GM18502 (cell line): ENCODE data around the gene MFAP2.
"Not testable (repeated sequence)": the region's sequence is repeated elsewhere in the genome, so short reads cannot be mapped to it uniquely, and the experiment has no call there.

Source experiments
- ATAC-seq: cut with Tn5 transposase; IDR thresholded peaks from one replicate; pipeline ENCODE4 v1.9.1; 2021; ENCODE audit warnings: mild to moderate bottlenecking; ENCODE audit not compliant: unreplicated experiment, poor library complexity

The MFAP2 gene

DNA sequence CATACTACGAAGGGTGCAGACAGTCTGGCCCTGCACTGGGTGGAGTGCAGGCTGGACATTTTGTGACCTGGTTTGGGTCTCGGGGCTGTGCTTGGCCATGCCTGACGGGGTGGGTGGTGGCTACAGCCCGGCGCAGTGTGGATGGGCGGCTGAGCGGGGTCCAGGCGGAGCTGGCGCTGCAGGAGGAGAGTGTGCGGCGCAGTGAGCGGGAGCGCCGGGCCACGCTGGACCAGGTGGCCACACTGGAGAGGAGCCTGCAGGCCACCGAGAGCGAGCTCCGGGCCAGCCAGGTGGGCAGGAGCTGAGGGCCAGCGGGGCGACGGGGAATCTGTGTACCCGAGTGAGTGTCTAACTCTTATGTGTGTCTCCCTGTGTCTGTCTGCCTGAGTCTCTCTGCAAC is 14.1 kb downstream of the MFAP2 start:
- no peak for ATAC-seq

DNA sequence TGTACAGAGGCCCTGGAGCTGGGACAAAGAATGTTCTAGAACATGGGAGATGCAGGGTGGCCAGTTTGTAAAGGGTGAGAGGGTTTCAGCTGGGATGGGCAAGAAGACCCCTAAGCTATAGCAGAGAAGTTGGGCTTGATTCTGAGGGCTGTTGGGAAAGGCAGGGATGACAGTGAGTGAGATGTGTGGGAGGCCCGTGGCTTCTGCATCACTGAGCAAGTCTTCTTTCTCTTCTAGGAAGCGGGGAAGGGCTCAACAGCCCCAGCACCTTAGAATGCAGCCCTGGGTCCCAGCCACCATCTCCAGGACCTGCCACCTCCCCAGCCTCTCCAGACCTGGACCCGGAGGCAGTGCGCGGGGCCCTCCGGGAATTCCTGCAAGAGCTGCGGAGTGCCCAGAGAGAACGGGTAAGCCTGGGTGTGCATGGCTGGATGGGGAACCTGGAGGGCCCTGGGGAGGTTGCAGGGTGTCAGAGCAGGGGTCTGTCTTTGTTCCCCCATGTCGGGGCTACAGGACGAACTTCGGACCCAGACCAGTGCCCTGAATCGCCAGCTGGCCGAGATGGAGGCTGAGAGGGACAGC is 14.8 kb downstream of the MFAP2 start:
- ATAC-seq: no peak

DNA sequence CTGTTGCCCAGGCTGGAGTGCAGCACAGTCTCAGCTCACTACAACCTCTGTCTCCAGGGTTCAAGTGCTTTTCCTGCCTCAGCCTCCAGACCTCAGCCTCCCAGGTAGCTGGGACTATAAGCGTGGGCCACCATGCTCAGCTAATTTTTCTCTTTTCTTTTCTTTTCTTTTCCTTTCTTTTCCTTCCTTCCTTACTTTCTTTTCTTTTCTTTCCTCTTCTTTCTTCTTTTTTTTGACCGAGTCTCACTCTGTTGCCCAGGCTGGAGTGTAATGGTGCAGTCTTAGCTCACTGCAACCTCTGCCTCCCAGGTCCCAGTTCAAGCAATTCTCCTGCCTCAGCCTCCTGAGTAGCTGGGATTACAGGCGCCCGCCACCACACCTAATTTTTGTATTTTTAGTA is 16.3 kb downstream of the MFAP2 start:
- not testable (repeated sequence) for ATAC-seq

DNA sequence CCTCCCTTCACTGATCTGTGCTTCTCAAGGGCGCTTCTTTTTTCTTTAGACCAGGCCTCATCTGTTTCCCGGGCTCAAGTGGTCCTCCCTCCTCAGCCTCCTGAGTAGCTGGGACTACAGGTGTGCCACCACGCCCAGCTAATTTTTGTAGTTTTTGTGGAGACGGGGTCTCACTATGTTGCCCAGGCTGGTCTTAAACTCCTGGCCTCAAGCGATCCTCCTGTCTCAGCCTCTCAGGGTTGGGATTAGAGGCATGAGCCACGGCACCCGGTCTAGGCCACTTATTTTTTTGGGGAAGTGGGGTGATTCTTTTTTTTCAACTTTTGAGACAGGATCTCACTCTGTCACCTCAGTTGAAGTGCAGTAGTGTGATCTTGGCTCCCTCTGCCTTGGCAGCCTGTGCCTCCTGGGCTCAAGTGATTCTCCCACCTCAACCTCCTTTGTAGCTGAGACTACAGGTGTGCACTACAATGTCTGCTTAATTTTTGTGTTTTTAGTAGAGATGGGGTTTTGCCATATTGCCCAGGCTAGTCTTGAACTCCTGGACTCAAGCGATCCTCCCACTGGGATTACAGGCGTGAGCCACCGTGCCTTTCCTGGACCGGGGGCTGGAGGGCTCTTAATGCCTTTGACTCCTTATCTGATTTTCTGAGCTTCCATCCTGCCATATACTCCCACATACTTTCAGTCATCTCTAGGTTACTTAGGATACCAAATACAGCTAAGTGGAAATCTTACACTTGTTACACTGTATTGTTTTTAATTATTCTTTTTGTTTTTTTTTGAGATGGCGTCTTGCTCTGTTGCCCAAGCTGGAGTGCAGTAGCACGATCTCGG is 18.9 kb downstream of the MFAP2 start:
- ATAC-seq: no peak

DNA sequence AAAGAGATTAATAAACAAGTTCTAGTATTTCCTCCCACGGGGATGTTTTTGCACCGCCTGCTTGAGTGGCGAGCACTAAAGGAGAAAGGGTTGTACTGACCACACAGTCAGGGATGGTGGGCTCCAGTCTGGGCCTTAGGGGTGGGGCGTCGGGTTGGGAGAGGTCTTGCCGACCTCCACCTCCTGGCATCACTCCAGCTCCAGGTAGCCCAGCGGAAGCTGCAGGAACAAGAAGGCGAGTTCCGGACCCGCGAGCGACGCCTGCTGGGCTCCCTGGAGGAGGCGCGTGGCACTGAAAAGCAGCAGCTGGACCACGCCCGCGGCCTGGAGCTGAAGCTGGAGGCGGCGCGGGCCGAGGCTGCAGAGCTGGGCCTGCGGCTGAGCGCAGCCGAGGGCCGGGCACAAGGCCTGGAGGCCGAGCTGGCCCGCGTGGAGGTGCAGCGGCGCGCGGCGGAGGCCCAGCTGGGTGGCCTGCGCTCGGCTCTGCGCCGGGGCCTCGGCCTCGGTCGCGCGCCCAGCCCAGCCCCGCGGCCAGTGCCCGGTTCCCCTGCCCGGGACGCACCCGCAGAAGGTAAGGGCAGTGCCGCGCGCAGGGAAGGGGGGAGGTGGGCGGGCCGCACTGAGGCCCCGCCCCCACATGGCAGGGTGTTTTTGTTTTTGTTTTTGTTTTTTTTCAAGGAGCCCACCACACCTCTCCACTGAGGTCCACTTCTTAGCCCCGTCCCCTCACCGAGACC is 19.7 kb downstream of the MFAP2 start:
- peak; percentile 80 for ATAC-seq

DNA sequence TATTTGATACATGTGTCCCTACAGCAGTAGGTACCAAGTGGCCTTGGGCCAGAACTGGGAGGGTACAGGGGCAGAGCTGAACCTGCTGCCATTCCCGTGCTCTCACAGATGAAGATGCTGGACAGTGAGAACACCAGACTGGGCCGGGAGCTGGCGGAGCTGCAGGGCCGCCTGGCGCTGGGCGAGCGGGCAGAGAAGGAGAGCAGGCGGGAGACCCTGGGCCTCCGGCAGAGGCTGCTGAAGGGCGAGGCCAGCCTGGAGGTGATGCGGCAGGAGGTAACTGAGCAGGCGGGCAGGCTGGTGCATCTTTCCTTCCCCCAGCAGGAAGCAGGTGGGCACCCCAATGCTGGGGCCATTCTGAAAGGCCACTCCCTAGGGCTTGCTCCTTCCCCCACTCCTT is 21.9 kb downstream of the MFAP2 start:
- no peak for ATAC-seq

DNA sequence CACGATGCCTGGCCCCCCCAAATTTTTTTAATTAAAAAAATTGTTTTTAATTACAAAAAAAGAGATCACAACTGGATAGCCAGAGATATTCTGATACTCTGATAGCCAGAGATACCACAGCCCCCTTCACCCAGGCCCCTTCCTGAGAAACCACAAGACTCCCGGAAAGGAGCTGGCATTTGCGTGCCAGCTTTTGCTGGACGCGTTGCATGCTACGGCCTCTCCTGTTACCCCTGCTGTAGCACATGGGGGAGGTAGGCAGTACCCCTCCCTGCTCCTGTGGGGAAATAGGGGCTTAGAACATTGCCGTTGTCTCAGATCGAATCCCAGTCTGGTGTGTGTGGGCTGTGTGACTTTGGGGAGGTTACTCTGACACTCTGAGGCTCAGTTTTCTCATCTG is 22.7 kb downstream of the MFAP2 start:
- ATAC-seq: no peak

DNA sequence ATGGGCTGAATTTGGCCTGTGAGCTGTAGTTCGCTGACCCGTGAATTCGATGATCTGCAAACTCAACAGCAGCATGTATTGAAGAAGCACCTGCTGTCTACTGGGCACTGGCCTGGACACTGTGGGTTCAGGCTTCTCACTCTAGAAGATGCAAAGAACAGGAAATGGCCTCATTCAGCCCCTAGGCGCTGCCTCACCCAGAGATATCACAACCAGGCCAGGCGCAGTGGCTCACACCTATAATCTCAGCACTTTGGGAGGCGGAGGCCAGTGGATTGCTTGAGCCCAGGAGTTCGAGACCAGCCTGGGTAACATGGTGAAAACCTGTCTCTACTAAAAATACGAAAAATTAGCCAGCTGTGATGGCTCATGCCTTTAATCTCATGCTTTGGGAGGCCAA is 23.6 kb downstream of the MFAP2 start:
- no peak for ATAC-seq

DNA sequence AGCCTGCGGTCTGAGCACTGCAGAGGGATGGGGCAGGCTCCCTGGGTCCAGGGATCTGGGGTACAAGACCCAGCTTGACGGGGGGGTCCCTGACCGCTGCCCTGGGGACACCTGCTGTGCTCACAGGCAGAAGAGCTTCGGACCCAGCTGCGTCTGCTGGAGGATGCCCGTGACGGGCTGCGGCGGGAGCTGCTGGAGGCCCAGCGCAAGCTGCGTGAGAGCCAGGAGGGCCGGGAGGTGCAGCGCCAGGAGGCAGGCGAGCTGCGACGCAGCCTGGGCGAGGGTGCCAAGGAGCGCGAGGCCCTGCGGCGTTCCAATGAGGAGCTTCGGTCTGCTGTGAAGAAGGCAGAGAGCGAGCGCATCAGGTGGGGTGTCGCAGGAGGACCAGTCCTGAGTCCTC is 25.2 kb downstream of the MFAP2 start:
- ATAC-seq: no peak

DNA sequence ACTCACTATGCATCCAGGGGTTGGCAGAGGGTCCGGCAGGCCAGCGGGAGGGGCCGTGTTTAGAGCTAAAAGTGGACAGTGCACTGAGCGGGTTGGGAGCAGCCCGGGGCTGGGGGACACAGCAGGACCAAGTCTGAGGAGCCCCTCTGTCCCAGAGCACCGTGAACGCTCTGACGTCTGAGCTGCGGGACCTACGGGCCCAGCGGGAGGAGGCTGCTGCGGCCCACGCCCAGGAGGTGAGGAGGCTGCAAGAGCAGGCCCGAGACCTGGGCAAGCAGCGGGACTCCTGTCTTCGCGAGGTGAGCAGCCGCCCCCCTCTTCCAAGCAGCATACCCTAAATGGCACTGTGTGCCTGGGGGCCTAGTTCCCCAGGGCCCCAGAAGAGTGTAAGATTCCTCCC is 25.8 kb downstream of the MFAP2 start:
- no peak for ATAC-seq

DNA sequence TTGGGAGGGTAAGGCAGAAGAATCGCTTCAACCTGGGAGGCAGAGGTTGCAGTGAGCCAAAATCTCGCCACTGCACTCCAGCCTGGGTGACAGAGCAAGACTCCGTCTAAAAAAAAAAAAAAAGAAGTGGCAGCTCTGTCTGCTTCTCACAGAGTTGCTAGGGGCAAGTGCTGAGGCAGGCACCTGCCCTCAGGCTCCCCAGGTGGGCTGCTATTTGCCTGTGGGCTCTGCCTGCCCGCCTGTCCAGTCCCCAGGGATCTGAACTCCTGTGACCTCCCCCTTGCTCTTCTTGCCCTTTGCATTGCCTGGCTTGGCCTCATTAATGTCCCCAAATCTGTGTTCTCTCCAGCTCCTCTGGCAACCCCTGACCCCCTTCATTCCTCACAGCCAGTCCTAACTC is 28.0 kb downstream of the MFAP2 start:
- not testable (repeated sequence) for ATAC-seq

DNA sequence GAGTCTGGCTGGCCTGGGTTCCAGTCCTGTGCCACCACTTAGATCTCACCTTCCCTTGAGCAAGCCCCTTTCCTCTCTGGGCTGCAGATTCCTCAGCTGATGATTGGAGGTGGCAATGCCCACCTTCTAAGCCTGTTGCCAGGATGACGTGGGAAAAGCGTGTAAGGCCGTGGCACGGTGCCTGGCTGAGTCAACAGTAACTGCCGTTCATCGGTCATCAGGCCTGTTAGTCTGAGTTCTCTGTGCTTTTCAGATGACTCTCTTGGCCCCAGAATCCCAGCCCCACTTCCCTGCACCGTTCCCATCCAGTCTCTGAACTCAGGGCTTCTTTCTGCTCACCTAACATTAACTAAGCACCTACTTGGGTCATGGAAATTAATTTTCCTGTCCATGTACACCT is 31.4 kb downstream of the MFAP2 start:
- not testable (repeated sequence) for ATAC-seq

DNA sequence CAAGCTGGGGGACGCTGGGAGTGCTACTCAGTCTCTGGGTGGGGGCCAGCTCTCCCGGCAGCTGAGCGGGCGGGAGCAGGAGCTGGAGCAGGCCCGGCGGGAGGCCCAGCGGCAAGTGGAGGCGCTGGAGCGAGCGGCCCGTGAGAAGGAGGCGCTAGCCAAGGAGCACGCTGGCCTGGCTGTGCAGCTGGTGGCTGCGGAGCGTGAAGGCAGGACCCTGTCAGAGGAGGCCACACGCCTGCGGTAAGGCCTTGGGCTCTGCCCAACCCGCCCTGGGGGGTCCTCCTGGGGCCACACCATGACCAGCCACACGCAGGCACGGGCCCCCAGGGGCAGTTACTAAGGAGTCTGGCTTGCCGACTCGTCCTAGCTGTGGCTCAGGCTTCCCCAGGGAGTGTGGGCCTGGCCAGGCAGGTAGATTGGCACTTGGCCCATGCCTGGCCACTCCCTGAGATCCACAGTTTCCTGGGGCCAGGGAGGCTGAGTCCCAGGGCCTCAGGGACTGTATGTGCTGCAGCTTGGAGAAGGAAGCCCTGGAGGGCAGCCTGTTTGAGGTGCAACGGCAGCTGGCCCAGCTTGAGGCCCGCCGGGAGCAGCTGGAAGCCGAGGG is 32.0 kb downstream of the MFAP2 start:
- not testable (repeated sequence) for ATAC-seq

DNA sequence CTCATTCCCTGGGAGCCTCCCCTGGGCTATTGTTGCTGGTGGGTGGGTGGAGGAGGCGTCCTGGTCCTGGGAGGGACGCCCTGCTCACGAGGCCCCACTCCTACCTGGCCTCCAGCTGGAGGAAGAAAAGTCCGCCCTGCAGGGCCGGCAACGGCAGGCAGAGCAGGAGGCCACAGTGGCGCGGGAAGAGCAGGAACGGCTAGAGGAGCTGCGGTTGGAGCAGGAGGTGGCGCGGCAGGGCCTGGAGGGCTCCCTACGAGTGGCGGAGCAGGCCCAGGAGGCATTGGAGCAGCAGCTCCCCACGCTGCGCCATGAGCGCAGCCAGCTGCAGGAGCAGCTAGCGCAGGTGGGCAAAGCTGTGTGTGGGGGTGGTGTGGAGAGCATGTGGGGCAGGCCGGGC is 33.8 kb downstream of the MFAP2 start:
- no peak for ATAC-seq

DNA sequence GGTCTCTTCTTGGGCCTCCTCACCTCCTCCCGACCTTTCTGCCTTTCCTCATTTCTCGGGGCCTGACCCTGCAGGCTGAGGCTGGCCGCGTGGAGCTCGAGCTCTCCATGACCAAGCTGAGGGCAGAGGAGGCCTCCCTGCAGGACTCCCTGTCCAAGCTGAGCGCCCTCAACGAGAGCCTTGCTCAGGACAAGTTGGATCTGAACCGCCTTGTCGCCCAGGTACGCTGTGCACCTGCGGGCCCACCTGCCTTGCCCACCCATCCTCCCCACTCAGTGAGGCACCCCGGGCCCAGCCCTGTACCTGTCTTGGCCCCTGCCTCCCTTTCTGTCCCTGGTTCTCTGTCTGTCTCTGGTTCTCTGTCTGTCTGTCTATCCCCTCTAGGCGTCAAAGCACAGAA is 34.2 kb downstream of the MFAP2 start:
- ATAC-seq: not testable (repeated sequence)

DNA sequence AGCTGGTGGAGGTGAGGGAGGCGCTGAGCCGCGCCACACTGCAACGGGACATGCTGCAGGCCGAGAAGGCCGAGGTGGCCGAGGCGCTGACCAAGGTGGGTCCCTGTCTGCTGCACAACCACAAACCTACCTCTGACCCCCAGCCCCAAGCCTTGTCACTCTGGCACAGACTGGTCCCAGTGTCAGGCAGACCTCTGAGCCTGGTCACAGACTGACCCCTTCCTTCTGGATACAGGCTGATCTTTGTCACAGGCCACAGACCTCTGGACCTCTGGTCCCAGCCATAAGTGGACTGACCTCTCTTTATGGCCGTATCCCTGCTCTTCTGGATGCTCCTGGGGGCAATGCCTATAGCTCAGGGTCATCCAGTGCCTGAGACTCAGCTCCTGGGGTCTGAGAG is 34.9 kb downstream of the MFAP2 start:
- not testable (repeated sequence) for ATAC-seq

DNA sequence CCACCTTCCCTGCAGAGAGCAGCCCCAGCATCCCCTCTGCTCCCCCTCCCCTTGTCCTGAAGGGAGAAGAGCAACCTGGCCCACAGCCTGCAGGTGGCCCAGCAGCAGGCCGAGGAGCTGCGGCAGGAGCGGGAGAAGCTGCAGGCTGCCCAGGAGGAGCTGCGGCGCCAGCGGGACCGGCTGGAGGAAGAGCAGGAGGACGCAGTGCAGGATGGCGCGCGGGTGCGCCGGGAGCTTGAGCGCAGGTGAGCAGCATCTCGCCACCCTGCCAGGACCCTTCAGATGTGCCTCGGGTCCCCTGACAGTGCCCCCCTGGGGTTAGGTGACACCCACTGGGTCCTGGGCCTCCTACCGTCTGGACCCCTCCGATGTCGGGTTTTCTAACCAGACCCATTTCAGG is 36.4 kb downstream of the MFAP2 start:
- ATAC-seq: no peak

DNA sequence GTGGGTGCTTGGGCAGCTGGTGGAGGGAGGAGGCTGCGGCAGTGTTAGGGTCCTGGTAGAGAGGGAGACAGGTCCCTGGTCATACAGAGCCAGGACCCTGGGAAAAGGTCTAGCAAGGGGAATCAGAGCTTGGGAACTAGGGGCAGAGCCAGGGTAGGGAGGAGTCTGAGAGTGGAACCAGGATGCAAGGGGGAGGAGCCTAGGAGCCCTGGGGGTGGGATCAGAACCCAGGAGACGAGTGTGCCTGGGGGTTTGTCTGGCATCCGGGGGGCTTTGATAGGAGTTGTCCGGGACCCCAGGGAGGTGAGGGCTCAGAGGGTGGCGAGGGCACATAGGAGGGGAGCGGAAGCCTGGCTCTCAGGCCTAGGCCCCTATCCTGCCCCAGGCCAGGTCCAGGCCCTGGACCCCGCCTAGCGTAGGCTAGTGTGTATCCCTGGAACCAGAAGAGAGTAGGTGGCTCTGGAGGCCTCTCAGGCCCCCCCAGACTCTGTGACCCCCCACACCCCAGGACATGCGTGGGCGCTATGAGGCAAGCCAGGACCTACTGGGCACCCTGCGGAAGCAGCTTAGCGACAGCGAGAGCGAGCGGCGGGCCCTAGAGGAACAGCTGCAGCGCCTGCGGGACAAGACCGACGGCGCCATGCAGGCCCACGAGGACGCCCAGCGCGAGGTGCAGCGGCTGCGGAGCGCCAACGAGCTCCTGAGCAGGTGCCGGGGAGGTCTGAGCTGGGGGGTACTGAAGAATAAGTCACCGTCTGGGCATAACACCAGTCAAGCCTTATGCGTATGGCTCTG is 40.8 kb downstream of the MFAP2 start:
- ATAC-seq: not testable (repeated sequence)

DNA sequence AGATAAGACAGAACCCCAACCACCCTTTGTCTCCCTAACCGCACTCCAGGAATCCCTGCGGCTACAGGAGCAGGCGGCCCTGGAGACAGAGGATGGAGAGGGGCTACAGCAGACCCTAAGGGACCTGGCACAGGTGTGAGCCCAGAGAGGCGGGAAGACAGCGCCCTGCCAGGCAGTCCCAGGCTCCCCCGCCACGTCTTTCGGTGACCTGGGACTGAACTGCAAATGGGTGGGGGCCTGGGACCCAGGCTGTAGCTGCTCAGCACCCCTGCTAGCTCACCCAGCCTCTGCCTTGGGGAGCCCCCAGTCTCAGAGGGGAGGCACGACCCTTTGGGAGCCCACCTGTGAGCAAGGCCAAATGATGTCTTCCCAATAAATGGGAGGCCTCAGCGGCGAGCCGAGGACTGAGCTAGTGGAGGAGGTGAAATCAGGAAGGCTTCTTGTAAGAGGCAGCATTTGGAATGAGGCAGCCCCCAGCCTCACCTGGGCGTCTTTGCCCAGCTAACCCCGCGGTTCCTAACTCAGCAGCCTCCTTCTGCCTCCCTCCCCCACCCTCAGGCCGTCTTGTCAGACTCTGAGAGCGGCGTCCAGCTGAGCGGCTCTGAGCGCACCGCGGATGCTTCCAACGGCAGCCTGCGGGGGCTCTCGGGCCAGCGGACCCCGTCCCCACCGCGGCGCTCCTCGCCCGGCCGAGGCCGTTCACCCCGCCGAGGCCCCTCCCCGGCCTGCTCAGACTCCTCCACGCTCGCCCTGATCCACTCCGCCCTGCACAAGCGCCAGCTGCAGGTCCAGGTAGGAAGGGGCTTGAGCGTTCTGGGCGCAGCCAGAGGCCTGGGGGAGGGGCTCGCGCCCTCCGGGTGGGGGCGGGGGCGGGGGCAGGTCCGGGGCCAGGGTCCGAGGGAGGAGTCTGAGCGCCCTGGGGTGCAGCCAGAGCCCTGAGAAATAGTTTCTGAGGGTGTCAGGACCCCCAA is 41.8 kb downstream of the MFAP2 start:
- no peak for ATAC-seq
